ENCODE measurements around the gene HIPK2. TPM values are rescaled to one million over a fixed set of nuclear protein-coding genes. Genes with fewer than 3 reads are reported as not detected.

HIPK2 gene
- total RNA-seq, 1 donor from 2014 or later, result 5.8 TPM

DNA sequence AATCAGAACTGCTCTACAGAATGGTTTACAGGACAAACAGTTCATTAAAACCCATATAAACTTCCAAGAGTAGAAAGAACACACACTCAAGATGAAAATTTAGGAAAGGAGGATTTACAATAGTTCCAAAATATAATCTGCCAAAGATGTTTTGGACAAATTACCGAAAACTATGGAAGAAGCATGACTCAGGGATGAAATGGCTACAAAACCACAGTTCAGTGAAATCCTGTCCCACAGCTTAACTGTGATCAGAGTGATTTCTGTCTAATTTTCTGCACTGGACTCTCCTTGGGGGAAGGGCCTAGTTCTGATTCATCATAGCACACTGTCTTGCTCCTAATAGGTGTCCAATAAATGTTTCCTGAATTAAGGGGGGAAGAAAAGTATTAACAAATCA is 82.2 kb downstream of the HIPK2 start:
- FAIRE-seq, result no peak
- Histone ChIP-seq H3K36me3 (ENCODE audit: control insufficient read depth, insufficient read depth, low read length) (peaks cover 10% of the 10 kb centered on the region), H3K27me3 (ENCODE audit: control insufficient read depth, insufficient read depth, low read length) (no peaks in the 10 kb centered on the region), H3K4me3 (ENCODE audit: low read depth, low read length) (no peak overlapping the region)
- TF ChIP-seq, protein P1, sequence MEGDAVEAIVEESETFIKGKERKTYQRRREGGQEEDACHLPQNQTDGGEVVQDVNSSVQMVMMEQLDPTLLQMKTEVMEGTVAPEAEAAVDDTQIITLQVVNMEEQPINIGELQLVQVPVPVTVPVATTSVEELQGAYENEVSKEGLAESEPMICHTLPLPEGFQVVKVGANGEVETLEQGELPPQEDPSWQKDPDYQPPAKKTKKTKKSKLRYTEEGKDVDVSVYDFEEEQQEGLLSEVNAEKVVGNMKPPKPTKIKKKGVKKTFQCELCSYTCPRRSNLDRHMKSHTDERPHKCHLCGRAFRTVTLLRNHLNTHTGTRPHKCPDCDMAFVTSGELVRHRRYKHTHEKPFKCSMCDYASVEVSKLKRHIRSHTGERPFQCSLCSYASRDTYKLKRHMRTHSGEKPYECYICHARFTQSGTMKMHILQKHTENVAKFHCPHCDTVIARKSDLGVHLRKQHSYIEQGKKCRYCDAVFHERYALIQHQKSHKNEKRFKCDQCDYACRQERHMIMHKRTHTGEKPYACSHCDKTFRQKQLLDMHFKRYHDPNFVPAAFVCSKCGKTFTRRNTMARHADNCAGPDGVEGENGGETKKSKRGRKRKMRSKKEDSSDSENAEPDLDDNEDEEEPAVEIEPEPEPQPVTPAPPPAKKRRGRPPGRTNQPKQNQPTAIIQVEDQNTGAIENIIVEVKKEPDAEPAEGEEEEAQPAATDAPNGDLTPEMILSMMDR (IDR thresholded peaks at IDR 0.05; ENCODE audit: insufficient read depth, low read length, severe bottlenecking), result no peak
- DNase-seq (ENCODE audit: low read depth), result no peak

DNA sequence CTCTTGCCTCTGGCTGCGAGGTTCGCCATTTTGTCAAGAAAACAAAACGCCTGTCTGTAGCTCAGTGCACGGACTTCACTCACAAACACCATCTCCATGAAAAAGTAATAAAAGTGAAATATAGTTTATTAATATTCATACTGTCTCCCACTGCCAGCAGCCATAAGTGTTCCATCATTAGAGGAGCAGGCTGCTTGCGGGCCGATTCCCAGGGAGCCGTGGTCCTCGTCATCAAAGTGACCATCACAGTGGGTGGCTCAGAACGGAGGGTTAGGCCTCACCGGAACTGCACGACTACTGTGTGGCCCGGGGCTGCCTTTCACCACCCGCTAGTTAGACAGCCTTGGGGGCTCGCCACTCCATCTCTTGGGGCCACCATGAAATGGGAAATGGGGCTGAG is 82.7 kb downstream of the HIPK2 start:
- H3K4me3 ChIP-seq (ENCODE audit: low read depth, low read length), result no peak overlapping the region
- no peaks in the 10 kb centered on the region for H3K27me3 ChIP-seq (ENCODE audit: control insufficient read depth, insufficient read depth, low read length)
- no peak for DNase-seq (ENCODE audit: low read depth)
- TF ChIP-seq, protein P1 (IDR thresholded peaks at IDR 0.05; ENCODE audit: insufficient read depth, low read length, severe bottlenecking), result no peak
- H3K36me3 ChIP-seq (ENCODE audit: control insufficient read depth, insufficient read depth, low read length), result peaks cover 10% of the 10 kb centered on the region
- no peak for FAIRE-seq

DNA sequence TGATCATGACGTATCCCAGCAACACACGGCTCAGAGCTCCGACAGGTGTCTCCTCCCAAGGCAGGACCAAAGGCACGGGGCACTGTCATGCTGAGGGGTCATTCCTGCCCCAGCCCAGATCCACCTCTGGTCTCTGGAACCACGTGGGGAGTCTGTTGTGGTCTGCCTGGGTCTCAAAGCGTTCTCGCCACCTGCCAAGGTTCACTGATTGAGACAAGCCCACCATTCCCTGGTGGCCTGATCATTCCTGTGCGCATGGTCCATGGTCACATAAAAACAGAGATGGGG is 83.5 kb downstream of the HIPK2 start:
- TF ChIP-seq, protein P1 (IDR thresholded peaks at IDR 0.05; ENCODE audit: insufficient read depth, low read length, severe bottlenecking), result no peak
- H3K36me3 ChIP-seq (ENCODE audit: control insufficient read depth, insufficient read depth, low read length), result peaks cover 10% of the 10 kb centered on the region
- H3K27me3 ChIP-seq (ENCODE audit: control insufficient read depth, insufficient read depth, low read length), result no peaks in the 10 kb centered on the region
- no peak for DNase-seq (ENCODE audit: low read depth)
- no peak for FAIRE-seq
- no peak overlapping the region for H3K4me3 ChIP-seq (ENCODE audit: low read depth, low read length)

DNA sequence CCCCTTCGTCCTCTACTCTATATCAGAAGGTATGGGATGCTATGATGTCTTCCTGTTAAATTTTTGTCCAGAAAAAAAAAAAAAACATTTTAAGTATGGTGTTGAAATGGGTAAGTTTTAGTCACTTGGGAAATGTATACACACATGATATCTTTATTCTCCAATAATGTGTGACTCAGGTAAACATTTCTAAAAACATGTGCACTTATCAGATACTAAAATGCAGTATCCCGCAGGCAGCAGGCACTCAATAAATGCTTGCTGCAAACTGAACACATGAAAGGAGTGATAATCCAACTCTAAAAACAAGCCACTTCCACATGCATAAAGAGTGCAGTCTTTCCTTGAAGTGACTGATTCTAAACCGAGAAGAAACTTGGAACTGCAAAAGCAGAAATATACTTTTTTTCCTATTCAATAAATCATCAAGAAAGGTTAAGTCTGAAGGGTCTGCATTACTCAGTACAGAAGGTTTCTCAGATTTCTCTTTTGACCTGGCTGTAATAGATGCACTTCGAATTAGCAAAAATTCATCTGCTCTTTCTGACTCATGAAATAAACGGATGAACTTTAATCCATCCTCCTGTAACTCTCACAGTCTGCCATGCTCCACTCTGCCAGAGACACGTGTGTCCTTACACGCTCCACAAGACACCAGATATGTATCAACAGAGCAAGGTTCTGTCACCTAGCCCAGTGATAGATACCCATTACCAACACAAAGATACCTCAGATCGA is 84.0 kb downstream of the HIPK2 start:
- Histone ChIP-seq H3K36me3 (ENCODE audit: control insufficient read depth, insufficient read depth, low read length) (peaks cover 9% of the 10 kb centered on the region), H3K4me3 (ENCODE audit: low read depth, low read length) (no peak overlapping the region), H3K27me3 (ENCODE audit: control insufficient read depth, insufficient read depth, low read length) (no peaks in the 10 kb centered on the region)
- TF ChIP-seq, protein P1 (IDR thresholded peaks at IDR 0.05; ENCODE audit: insufficient read depth, low read length, severe bottlenecking), result no peak
- no peak for FAIRE-seq
- DNase-seq (ENCODE audit: low read depth), result no peak

DNA sequence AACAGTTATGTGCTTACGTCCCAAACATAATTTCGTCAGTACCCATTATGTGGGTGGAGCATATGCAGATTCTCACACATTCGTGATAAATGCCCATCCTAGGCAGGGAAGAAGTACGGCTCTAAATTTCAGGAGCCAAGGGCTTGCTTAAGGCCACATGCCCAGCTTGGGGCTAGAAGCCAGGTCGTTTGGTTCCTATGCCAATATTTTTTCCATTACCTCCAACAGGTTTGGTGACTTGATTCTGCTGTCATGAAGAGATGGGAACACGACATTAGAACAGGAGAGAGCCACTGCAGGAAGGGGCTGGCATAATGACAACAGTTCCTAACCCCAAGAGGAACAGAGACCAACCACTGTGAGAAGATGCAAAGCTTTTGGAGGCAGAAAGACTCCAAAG is 85.1 kb downstream of the HIPK2 start:
- TF ChIP-seq, protein P1 (IDR thresholded peaks at IDR 0.05; ENCODE audit: insufficient read depth, low read length, severe bottlenecking), result no peak
- Histone ChIP-seq H3K4me3 (ENCODE audit: low read depth, low read length) (no peak overlapping the region), H3K36me3 (ENCODE audit: control insufficient read depth, insufficient read depth, low read length) (peaks cover 9% of the 10 kb centered on the region), H3K27me3 (ENCODE audit: control insufficient read depth, insufficient read depth, low read length) (no peaks in the 10 kb centered on the region)
- DNase-seq (ENCODE audit: low read depth) (no peak), FAIRE-seq (no peak)

DNA sequence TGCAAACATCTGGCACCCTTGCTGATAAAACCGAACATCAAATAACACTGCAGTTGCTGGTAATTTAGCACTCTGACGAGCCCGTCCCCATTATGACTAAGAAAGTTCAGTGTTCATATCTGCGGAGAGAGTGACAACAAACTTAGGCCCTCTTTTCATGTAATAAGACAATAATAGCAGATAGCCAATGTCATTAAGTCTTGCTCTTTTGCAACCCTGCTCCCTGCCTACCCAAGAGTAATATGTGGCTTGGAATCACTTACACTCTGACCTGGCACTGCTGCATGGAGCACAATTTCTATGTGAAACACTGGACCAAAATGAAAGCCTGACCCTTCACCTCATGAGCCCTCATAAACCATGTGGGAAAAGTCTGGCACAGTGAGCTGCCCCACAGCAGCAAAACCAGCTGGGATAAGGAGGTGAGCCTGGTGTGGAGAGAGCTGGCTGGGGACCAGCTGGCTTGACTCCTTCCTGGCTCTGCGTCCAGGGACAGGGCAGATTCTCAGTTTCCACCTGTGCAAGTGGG is 86.5 kb downstream of the HIPK2 start:
- DNase-seq (ENCODE audit: low read depth) (no peak), FAIRE-seq (no peak)
- no peaks in the 10 kb centered on the region for H3K27me3 ChIP-seq (ENCODE audit: control insufficient read depth, insufficient read depth, low read length)
- TF ChIP-seq, protein P1 (IDR thresholded peaks at IDR 0.05; ENCODE audit: insufficient read depth, low read length, severe bottlenecking), result no peak
- H3K36me3 ChIP-seq (ENCODE audit: control insufficient read depth, insufficient read depth, low read length), result peaks cover 8% of the 10 kb centered on the region
- no peak overlapping the region for H3K4me3 ChIP-seq (ENCODE audit: low read depth, low read length)

Data from bronchial epithelial cell (primary cell).